Subcutaneous adipose tissue (tissue), 4 donors: Measurements from ENCODE around the gene SDHB. TPM values are rescaled to one million over a fixed set of nuclear protein-coding genes. Genes with fewer than 3 reads are reported as not detected.

Experiments used
- CTCF ChIP-seq: fragments of 450-650 bp; IDR thresholded peaks from one replicate; pipeline ENCODE4 v1.5.1; 2016; ENCODE audit warnings: low read depth, mild to moderate bottlenecking, control low read depth, antibody characterized with exemption, moderate library complexity
- total RNA-seq, 4 donors: library from RNA; depleted of rRNA; stranded (reverse); fragments of >200 nt; gene quantifications; one replicate each; pipeline ENCODE4 v1.1.0, GENCODE V29; 2016

The SDHB gene
- total RNA-seq, 4 donors from 2014 or later, result 105 to 138 (median 121) TPM

- no peak for TF ChIP-seq CTCF
Observed at GRCh38 chr1:17096584-17096983, 42.8 kb upstream of the SDHB start.

GRCh38 chr1:17095141-17095540 lies 41.3 kb upstream of the SDHB start:
- TF ChIP-seq CTCF, result no peak

GRCh38 chr1:17094664-17095063 lies 40.8 kb upstream of the SDHB start:
- no peak for TF ChIP-seq CTCF

GRCh38 chr1:17093822-17094393 lies 40.1 kb upstream of the SDHB start:
- TF ChIP-seq CTCF, result no peak

GRCh38 chr1:17091252-17091651 lies 37.4 kb upstream of the SDHB start:
- no peak for TF ChIP-seq CTCF

- no peak for TF ChIP-seq CTCF
Observed at GRCh38 chr1:17089506-17089905, 35.7 kb upstream of the SDHB start.

- TF ChIP-seq CTCF, result no peak
Observed at GRCh38 chr1:17086751-17087150, 32.9 kb upstream of the SDHB start.
